GM10248 (cell line): Measurements from ENCODE around the gene PRKCD.

Experiments
- CTCF ChIA-PET: fragments of 300-600 bp; sonication (Branson Sonifier 250); formaldehyde crosslinking; extraction: SDS; loops from one replicate; lab custom pipeline; 2021; ENCODE audit warnings: antibody characterized with exemption; lab: Yijun Ruan, JAX
- POLR2A ChIA-PET: fragments of 350-650 bp; sonication (Branson Sonifier 250); formaldehyde crosslinking; extraction: SDS; loops from one replicate; lab custom pipeline; 2020; ENCODE audit warnings: antibody characterized with exemption; lab: Yijun Ruan, JAX
- DNase-seq: peaks from one replicate; pipeline ENCODE4 v3.0.0; 2012; ENCODE audit errors: extremely low spot score
- CTCF ChIP-seq: IDR thresholded peaks from 2 replicates; pipeline ENCODE4 v1.5.1; 2012; ENCODE audit warnings: mild to moderate bottlenecking, low read depth; ENCODE audit errors: extremely low read depth, missing control alignments, control extremely low read depth

The PRKCD gene

DNA sequence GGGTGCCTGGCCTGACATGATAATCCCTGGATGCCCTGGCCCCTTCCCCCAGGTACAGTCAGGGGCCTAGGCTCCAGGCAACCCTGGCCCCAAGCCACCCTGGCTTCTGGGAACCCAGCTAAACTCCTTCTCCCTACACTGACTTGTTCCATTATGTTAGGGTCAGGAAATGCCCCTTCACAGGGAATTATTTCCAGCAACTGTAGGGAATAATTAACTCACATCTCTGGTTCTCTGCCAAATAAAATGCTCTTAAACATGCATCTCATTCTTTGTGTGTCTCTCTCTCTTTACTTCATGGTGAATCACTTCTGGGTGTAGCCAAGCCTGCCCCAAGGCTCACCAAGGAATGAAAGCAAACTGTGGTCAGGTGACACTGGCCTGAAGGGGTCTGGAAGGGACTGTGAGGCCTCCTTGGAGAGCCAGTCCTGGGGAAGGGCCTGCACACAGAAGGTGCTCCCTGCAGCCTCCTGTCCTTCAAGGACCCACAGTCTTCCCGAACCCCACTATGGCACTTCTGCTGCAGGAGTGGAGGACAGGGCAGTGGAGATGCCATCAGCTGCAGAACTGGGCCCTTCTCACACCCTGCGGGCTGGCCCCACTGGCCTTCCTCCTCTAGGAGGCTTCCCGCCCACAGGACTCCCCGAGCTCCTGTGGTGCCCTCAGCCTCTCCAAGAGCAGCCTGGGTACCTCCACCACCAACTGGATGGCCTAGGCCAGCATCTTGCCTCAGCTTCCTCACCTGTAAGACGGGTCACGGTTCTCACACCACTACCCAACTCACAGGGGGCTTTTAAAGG, 77.2 kb downstream of the PRKCD start:
- ChIA-PET CTCF (interaction anchor here (1.0 to 2.5 kb wide), 3 partner anchors 9 to 18 kb away, joined by 3 to 13 read pairs (median 5); no protein-coding TSS in a partner anchor), POLR2A (no interaction called here)
- DNase-seq: no peak
- no peak for TF ChIP-seq CTCF

- DNase-seq: no peak
- ChIA-PET CTCF (interaction anchor here (1.6 kb wide), 1 partner anchor 19 kb away, joined by 3 read pairs; no protein-coding TSS in a partner anchor), POLR2A (no interaction called here)
- TF ChIP-seq CTCF: no peak
Measured at GRCh38 chr3:53238886-53239285, 77.9 kb downstream of the PRKCD start.

DNA sequence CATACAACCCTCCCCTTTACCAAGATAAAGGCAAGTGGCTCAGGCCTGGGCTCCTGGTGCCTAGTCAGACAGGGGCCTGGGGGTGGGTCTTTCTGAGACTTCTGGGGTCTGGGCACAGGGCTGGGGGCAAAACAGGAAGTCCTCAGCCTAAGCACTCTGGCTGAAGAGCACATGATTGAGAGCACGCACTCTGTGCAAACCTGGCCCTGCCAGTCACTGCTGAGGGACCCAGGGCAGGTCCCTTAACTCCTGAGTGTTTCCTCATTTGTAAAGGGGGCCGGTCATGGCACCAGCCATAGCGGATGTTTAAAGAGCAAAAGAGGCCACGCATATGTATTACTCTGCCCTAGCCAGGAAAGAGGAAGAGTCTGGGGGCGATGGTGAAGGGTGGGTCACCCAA, 78.8 kb downstream of the PRKCD start:
- ChIA-PET POLR2A (no interaction called here), CTCF (interaction anchor here (1.6 kb wide), 1 partner anchor 19 kb away, joined by 3 read pairs; no protein-coding TSS in a partner anchor)
- TF ChIP-seq CTCF: no peak
- no peak for DNase-seq

- no peak for TF ChIP-seq CTCF
- CTCF ChIA-PET: interaction anchor here (0.7 to 1.5 kb wide), 5 partner anchors 12 to 45 kb away, joined by 3 to 6 read pairs (median 3); no protein-coding TSS in a partner anchor
- DNase-seq: no peak
- POLR2A ChIA-PET: no interaction called here
Measured at GRCh38 chr3:53240989-53241972, 80.3 kb downstream of the PRKCD start.

- DNase-seq: no peak
- ChIA-PET CTCF (interaction anchor here (1.1 to 1.5 kb wide), 4 partner anchors 11 to 46 kb away, joined by 3 to 6 read pairs (median 3); no protein-coding TSS in a partner anchor), POLR2A (no interaction called here)
- TF ChIP-seq CTCF: no peak
Measured at GRCh38 chr3:53242155-53242554, 81.1 kb downstream of the PRKCD start.
